Globus pallidus (tissue), 1 donor: ENCODE measurements around the gene ZBTB39.
A peak's percentile ranks its signal among the peaks of the same experiment; 100 is the strongest.
"Not testable (repeated sequence)": the region's sequence is repeated elsewhere in the genome, so short reads cannot be mapped to it uniquely, and the experiment has no call there.

Experiments
- DNase-seq: peaks from one replicate; pipeline ENCODE4 v3.0.0-alpha.2; 2015; ENCODE audit warnings: low spot score

Gene ZBTB39

DNA sequence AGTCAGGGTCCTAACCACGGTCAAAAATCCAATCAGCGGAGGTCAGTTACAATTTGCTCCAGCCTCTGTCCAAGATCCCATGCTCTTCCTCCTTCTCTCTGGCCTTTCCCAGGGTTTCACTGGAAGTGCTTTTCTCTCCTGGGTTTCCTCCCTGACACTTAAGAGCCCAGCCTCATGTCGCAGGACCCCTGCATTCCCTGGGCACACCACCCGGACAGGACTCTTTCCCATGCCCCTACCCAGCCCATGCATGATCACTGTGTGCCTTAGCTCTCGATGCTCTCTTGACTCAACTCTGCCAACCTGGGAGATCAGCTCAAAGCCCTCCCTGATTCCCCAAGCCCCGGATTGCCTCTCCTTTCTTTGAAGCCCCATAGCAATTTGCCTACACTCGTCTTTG lies 25.4 kb upstream of the ZBTB39 start:
- DNase-seq, result no peak

DNA sequence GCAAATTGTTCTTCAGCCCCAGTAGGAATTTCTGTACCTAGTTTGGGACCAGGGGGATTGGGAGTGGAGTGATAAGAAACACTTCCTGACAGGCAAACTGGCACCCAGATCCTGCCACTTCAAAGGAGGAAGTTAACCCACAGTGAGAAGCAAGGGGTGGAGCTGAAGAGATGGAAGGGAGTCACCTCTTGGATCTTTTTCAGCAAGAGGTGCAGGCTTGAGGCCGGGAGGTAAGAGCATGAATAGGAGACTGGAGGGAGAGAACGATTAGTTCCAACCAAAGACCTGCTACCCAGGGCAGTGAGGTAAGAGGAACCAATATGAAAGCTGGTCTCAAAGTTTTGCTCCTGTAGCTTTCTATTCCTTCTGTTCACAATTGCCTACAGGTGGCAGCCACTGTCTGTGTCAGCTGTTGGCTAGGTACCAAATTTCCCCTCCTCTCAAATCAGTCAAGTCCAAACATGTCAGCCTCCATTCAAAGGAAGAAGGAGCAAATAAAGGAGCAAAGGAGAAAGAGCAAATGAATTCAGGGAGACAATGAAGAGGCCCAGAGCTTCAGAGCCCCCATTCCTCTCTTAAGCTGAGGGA lies 24.9 kb upstream of the ZBTB39 start:
- DNase-seq, result no peak

DNA sequence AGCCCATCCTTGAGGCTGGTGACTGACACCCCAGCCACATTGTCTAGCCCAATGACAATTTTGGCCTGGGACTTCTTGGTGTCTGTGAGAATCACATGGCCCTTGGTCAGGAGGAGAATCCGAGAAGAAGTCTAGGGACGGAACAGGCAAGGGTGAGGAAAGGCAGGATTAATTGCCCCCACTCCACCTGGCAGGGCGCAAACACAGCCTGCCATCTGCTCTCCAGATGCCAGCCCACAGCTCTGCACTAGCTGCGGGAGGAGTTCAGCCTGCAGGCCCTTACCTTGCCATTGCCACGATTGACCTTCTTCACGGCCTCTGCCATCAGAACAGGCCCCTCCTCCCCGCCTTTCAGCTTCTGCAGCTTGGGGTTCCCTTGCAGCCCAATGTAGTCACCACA lies 23.1 kb upstream of the ZBTB39 start:
- DNase-seq, result no peak

DNA sequence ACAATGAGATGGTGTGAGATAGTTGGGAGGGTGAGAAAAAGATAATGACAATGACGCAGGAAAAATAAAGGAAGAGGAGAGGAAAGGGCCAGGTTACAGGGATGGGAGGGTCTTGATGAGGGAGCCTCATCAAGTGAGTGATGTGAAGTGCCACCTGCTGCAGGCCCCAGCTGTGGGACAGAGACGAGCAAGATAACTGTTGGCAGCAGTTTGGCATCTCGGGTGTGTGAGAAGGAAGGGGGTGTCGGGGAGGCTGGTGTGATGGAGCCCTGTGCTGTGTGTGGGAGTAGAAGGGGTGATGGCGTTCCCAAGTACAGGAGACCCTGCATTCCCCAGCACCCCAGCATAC lies 21.4 kb upstream of the ZBTB39 start:
- no peak for DNase-seq

DNA sequence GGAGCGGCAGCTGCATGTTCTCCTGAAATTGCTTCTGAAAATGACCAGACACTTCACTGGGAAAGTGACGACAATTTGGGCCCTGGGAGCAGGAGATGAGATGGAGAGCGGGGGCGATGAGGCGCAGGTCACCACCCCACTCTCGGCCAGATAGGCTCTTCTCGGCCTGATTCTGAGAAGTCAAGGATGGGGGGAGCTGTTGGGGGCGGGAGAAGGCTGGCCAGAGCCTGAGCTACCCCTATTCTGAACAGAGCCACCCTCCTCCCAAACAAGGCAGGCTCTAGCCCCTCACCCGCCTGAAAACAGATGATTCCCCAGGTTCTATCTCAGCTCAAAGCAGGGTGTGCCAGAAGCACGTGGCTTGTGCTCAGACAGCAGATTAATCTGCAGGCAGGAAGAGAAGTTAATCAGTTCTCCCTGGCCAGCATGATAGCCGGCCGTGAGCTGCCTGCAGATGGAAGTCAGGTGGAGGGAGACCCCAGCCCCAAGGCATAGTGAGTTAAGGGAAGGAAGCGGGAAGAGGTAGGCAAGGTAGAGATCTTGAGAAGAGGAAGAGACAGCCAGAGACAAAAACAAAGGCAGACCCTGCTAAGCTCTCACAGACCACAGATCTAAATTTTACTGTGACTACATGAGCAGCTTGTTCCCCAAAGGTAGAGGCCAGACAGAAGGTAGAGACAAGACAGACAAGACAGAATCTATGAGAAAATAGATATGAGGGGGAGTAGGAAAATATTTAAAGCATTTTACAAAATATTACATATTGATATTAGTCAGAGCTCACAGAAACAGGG lies 20.9 kb upstream of the ZBTB39 start:
- DNase-seq, result no peak

DNA sequence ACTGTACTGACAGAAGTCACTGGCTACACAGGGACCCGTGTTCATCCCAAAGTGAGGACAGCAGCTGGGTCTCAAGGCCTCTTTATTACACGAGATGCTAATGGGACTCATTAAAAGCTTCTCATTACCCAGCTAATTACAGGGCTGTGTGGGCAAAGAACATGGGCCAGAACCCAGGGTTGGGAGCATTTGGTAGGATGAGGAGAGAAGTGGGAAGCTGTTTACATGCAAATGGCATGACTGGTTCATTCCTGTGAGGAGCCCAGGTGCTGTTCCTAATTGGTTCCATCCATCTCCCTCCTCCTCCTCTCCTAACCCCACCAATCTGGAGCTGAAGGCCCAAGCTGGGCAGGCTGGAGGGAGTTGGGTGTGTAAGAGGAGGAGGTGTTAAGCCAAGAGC lies 18.9 kb upstream of the ZBTB39 start:
- no peak for DNase-seq

DNA sequence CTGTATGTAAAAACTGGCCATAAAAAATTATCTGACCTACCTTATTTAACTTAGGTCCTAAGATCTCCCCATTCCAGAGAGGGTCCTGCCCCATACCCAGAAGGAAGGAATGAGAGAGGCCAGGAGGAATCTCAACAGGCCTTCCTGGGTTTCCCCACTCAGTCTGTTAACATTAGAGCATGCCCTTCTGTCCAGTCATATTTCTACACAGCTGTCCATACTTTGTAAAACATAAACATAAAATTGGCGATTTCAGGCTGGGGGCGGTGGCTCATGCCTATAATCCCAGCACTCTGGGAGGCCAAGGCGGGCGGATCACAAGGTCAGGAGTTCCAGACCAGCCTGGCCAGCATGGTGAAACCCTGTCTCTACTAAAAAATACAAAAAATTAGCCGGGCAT lies 16.0 kb upstream of the ZBTB39 start:
- not testable (repeated sequence) for DNase-seq

DNA sequence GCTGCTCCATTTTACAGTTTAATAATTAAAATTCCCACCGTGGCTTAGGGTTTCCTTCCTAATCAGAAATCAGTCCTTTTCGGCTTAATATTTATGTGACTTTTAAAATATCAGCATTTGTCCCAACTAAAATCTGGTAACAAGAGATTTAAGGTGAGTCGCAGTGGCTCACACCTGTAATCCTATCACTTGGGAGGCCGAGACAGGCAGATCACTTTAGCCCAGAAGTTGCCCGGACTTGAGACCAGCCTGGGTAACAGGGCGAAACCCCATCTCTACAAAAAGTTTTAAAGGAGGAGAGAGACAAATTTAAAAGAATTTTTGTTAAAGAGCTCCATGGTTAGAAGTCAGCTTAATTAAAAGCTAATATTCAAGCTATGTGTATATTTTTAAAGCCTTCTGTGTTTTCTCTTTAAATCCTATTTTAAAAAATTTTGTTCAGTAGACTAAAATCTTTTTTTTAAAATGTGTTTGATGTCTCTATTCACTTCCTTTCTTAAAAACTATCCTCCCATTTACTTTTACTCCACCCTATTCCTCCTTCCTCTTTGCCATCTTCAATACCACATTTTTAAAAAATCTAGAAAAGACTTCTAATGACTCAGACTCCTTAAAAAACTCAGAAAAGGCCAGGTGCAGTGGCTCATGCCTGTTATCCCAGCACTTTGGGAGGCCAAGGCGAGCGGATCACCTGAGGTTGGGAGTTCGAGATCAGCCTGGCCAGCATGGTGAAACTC lies 13.8 kb upstream of the ZBTB39 start:
- no peak for DNase-seq

DNA sequence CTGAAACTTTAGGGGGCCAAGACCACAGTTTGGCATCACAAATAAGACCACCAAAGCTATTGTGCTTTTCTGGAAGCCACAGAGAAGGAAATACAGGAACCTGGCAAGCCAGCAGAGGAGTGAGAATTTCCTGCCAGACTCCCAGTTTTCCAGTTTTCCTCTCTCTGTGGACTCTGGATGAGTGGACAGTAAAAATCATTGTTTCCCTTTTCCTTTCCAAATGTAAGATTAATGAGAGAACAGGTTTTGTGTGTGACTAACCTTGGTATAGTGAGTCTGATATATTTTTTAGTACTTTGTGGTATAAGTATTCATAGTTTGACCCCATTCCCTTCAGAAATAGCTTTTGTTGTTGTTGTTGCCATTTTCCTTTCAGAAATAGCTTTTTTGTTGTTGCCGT lies 12.6 kb upstream of the ZBTB39 start:
- DNase-seq, result no peak

DNA sequence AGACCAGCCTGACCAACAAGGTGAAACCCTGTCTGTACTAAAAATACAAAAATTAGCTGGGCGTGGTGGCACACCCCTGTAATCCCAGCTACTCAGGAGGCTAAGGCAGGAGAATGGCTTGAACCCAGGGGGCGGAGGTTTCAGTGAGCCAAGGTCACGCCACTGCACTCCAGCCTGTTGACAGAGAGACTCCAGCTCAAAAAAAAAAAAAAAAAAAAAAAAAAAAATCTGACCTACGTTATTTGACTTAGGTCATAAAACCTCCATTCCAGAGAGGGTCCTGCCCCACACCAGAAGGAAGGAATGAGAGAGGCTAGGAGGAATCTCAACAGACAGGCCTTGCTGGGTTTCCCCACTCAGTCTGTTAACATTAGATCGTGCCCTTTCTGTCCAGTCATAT lies 12.0 kb upstream of the ZBTB39 start:
- DNase-seq, result not testable (repeated sequence)

DNA sequence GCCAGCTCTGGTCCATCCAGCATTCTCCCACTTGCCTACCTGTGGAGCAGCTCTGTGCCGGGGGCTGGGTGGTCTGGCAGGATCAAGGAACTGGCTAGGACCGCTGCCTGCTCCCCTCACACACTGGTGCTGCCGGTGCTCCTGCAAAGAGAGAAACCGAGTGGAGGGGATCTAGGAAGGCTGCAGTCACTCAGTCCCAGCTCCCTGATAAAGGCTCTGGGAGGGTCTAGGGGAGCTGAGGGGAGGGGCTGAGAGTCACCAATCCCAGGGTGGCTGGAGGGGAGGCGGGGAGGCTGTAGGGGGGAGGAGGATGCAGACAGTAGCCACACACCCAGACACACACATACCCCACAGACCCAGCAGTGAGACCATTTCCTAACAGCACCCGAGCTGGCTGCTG lies 10.0 kb upstream of the ZBTB39 start, which contains the start of gene TAC3:
Gene TAC3, minus strand, starts transcription at position 182 of the 400 bp plus-strand sequence. CDS start 732 bp downstream, outside the sequence.
- DNase-seq, result no peak

DNA sequence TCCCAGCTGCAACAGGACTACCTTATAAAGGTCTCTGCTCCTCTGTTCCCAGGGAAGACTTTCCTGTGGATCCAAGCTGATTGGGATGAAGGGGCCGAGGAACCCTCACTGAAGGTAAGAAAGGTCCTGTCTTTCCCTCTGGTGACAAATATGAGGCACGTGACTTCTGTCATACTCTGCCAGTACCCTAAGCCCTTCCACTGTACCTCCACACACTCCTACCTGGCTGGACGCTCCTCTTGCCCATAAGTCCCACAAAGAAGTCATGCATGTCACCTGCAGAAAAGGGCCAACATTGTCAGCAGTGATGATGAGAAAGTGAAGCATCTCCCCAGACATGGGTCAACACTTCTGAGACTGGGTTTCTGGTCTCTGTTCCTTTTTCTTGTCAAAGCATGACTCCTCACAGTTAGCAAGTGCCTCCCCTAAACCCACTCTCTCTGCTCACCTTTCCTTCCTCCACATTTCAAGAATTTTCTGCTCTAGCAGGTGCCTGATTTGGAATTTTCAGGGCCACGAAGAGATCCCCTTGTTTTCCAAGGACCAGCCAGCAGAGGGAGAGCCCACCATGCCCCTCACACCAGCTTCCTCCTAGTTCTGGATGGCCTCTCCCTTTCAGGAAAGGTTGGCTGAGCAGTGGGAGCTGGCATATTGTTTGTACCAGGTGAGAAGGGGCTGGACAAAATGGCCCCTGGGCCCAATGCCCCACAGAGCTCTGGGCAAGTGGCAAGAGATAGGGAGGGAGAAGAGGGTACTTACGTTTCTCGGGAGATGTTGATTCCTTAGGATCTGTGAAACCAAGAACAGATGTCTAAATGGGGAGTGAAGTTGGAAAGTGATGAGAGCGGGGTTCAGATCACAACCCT lies 6.5 kb upstream of the ZBTB39 start:
- no peak for DNase-seq

DNA sequence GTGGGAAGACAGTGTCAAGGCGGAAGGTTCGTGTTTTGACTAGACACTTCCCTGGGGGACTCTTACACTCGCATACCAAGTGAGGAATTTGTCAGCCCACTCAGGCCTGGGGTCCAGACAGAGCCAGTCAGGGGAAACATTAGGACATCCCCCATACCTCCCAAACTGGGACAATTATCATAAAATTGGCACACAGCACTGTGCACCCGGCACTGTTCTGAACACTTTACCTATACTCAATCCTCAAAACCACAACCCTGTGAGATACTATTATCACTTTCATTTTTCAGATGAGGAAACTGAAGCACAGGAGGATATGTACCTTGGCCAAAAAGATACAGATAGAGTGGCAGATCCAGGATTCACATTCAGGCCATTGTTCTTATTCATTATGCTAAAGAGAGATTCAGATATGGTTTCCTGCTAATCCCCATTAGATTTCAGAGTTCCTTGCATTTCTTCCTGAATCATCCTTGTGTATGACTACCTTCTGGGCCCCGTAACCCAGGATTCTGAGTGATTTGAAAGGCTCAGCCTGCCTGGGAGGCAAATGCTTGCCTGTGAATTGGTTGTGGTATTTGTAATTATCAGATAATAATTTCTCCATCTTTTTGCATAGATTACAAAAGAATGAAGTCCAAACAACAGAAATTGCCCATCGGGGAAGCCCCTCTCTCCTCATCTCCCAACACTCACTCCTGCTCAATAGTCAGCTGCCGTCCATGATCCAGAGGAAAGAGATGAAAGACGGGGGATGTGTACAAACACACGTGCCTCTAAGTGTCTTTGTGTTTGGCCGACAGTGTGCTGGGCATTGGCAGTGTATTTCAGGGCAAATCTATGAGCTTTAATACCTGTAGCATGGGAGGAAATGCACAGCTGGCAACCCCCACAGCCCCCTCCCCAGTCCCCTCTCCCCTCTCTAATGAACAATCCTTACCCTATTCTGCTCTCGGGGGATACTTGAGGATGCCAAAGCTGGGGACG lies 5.4 kb upstream of the ZBTB39 start:
- DNase-seq, result no peak

DNA sequence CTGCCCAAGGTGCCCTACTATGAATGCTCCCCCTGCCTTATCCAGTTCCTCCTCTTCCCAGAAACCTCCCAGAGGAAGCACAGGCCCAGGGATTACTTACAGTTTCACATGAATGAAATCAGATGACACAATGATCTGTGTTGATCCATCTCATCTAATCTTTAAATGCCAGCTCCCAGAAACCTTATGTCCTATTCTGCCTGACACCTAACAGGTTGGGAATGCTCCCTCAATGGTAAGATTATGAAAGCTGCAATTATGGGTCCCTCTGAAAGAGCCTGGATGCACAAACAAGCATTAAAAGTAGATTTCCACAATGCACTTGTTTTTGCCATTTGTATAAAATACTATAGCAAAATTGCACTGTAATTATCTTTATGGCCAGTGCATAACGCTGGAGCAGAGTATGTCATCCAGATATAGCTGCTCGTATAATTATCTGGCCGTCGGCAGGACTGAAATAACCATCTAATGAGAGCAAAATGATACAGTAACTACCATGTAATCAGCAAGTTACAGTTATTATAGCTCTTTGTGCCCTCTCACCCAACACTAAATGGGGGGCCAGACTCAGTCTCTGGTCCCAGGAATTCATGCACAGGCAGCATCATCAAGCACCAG lies 4.4 kb upstream of the ZBTB39 start:
- DNase-seq, result no peak

DNA sequence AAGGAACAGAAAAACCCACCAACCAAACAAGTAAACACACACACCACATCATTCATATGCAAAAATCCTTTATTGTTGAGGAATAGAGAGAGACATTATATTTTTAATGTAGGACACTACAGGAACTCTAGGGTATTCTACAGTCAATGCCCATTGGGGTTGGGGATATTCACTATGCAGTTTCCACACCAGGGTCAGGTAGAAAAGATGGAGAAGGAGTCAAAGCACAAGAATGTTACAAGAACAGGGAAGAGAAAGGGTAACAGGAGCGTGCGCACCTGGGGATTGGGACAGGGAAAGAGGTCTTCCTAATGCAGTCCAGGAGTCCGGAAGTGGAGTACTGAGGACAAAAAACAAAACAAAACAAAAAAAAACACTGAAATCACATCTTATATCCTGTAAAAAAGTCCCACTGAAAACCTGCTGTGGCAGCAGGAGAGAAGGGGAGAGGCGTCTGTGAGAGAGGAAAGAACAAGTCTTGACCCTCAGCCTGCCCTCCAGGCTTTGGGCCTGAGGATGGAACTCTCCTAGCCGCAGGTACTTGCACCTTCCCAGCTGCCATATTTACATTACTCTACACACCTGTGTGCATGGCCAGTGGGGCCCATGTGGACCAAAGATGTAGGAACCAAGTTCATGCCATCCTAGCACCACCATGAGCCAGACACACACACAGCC lies 3.7 kb upstream of the ZBTB39 start:
- no peak for DNase-seq

DNA sequence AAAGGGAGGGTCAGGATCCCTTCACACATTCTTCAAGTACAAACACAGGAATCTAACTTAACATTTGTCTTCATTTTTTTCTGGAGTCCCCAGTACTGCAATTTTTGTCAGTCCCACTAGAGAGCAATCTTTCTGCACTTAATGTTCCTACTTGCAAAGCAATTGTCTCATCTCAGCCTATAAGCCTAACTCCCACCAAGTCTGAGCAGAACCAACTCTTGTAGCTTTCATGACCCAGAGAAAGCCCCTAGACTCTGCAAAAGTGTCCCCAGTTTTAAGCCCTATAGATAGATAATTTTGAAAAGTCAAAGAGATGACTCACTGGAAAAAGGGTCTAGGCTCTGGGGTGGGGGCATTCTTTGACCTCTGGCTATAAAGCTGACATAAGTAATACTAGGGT lies 1.8 kb upstream of the ZBTB39 start:
- DNase-seq, result peak; percentile 50

DNA sequence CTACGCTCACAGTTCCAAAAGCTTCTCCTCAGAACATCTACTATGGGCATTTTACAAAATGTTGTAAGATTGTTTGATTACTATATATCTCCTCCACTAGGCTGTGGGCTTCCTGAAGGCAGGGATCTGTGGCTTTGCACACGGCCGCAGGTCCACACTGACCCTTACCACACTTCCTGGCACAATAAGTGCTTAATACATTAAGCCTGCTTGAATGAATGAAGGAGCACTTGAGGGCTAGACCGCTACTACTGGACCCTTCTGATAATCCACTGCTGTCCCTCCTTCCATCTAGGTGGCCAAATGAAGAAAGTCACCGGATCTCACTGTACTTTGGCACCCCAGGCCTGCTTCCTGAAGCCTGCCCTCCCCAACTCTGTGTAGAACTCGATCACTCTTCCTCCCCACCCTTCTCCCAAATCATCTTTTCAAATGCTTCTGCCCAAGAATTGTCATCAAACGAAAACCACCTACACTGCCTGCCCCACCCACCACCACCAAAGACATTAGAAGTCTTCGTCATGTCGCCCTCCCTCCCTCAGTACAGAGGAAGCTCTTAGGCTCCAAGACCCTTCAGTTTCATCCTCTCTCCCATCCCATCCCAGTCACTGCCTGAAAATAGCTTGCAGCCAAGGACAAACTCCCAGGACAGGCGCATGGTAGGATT lies 596 bp upstream of the ZBTB39 start:
- no peak for DNase-seq

DNA sequence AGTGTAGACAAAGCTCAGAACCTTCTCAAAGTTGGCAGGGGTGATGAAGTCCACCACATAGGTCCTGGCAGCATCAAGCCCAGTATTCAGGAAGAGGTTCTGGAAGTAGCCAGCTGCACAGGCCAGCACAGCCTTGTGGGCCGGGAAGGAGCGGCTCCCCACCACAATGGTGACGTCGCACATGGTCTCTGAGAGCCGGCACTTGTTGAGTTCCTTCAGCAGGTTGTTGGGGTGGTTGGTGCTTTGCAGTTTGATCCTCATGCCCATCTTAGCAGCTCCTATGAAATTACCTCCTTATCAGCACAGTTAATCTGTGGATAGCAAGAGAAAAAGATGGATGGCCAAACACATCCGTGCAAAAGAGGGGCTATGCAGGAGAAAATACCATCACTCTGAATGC lies 1.7 kb downstream of the ZBTB39 start:
- DNase-seq, result no peak

DNA sequence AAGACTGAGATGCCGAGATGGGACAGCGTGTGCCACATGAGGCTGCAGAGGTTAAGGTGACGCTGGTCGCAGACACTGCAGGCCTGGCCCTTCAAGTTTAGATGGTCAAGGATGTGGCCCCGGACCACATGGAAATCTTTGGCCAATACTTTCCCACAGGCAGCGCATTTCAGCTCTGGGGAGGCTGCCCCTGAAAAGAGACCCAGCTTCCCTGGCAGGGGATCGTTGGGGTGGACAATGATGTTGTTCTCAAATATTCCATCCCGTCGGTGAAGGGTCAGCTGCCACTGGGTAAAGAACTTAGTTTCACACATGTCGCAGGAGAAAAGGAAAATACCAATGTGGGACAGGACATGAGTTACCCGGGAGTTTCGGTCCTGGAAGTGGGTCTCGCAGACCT lies 3.0 kb downstream of the ZBTB39 start:
- DNase-seq, result no peak
